ENCODE results near the gene SLC66A1. TPM values are rescaled to one million over a fixed set of nuclear protein-coding genes. Genes with fewer than 3 reads are reported as not detected.

Gene SLC66A1
- total RNA-seq, 2 donors from 2014 or later: 11.4 to 12.0 TPM

DNA sequence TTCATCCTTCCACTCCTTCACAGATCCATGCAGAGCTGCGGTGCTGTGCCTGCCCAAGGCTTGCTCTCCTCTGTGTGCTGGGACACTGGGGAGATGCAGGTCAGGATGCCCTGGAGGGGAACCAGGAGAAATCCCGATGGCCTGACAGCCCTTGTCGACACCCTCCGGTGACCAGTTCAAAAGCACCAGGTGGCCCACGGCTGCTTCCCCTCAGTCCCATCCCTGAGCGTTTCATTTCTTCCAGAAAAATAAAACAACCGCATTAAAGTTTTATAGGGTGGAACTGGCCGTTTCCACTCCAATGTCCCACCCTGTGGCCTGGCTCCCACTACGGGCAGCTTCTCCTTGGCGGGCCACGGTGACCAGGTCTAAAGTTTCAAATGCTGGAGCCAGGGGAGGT, 48.3 kb downstream of the SLC66A1 start:
- Histone ChIP-seq H3K9me3 (no peaks in the 10 kb centered on the region), H3K27ac (no peak overlapping the region), H3K4me3 (no peak overlapping the region), H3K36me3 (peaks cover 15% of the 10 kb centered on the region), H3K4me1 (ENCODE audit: control insufficient read depth in 1 of 2, low read depth in 2 of 2) (peaks cover 0 to 24% of the 10 kb centered on the region in 2 donors), H3K27me3 (replicated peaks; ENCODE audit: insufficient read depth) (no peaks in the 10 kb centered on the region)
- DNase-seq (ENCODE audit: low spot score) (no peak), ATAC-seq (ENCODE audit: insufficient number of reproducible peaks, low FRiP score, low read depth) (no peak)
- TF ChIP-seq, protein P1, sequence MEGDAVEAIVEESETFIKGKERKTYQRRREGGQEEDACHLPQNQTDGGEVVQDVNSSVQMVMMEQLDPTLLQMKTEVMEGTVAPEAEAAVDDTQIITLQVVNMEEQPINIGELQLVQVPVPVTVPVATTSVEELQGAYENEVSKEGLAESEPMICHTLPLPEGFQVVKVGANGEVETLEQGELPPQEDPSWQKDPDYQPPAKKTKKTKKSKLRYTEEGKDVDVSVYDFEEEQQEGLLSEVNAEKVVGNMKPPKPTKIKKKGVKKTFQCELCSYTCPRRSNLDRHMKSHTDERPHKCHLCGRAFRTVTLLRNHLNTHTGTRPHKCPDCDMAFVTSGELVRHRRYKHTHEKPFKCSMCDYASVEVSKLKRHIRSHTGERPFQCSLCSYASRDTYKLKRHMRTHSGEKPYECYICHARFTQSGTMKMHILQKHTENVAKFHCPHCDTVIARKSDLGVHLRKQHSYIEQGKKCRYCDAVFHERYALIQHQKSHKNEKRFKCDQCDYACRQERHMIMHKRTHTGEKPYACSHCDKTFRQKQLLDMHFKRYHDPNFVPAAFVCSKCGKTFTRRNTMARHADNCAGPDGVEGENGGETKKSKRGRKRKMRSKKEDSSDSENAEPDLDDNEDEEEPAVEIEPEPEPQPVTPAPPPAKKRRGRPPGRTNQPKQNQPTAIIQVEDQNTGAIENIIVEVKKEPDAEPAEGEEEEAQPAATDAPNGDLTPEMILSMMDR (IDR thresholded peaks at IDR 0.05): no peak

DNA sequence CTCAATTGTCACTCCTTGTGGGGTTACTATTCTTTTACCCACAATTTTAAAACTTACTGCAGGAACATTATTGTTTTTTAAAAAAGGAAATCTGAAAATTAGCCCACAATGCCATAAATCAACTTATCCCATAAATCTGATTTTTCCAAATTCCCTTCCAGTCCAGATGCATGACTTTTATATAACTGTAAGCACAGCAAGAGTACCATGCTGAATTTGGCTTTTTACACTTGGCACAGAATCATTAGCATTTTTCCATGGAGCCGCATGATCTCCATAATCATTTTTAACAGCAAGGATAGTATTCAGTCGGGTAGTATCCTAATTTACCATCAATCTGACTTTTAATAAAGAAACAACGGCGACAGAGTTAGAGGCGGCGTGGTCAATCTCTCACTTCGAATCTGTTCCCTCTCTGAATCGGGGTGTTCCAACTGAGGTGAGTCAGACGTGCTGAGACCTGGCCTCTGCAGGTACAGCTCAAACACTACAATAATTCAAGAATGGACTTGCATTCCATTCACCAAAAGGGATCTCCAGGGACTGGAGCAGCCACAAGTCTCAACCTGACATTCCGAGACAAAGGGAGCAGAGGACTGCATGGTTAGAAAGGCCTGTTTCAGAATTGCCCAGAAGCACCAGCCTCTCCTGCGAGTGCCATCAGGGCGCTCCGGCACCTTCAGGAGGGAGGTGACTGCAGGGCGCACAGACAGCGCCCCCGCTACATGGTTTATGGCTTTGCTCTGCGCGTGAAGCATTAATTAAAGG, 48.9 kb downstream of the SLC66A1 start:
- peaks cover 9% of the 10 kb centered on the region for H3K36me3 ChIP-seq
- no peaks in the 10 kb centered on the region for H3K27me3 ChIP-seq (replicated peaks; ENCODE audit: insufficient read depth)
- H3K4me1 ChIP-seq (ENCODE audit: control insufficient read depth in 1 of 2, low read depth in 2 of 2): peaks cover 0 to 30% of the 10 kb centered on the region in 2 donors
- H3K4me3 ChIP-seq: no peak overlapping the region
- TF ChIP-seq, protein P1 (IDR thresholded peaks at IDR 0.05): no peak
- ATAC-seq (ENCODE audit: insufficient number of reproducible peaks, low FRiP score, low read depth) (no peak), DNase-seq (ENCODE audit: low spot score) (no peak)
- no peaks in the 10 kb centered on the region for H3K9me3 ChIP-seq
- H3K27ac ChIP-seq: no peak overlapping the region

DNA sequence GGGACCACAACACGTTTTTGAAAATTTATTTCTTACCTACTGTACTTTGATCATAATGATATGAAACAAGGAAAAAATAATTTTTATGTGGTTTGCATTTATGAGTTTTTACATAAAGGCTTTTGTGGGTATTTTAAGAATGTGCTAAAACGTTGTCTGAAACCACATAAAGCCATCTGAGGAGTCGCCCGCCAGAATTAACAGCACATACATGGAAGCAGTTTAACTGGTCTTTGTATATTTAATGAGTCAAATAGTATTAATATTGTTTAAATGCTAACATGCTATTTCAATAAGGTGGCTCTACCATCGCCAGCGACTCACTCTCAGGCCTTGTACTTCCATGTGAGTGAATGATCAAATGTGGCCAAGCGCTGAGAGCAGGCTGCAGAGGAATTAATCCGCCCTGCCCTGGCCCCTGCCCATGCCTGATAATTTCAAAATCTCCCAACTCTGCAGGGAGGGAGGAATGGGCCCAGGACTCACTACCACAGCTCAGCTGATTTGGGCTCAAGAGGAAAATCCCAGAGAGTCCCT, 49.6 kb downstream of the SLC66A1 start:
- H3K4me3 ChIP-seq: no peak overlapping the region
- H3K36me3 ChIP-seq: peaks cover 3% of the 10 kb centered on the region
- H3K27me3 ChIP-seq (replicated peaks; ENCODE audit: insufficient read depth): no peaks in the 10 kb centered on the region
- no peak for DNase-seq (ENCODE audit: low spot score)
- peaks cover 0 to 35% of the 10 kb centered on the region in 2 donors for H3K4me1 ChIP-seq (ENCODE audit: control insufficient read depth in 1 of 2, low read depth in 2 of 2)
- TF ChIP-seq, protein P1 (IDR thresholded peaks at IDR 0.05): no peak
- ATAC-seq (ENCODE audit: insufficient number of reproducible peaks, low FRiP score, low read depth): no peak
- H3K27ac ChIP-seq: no peak overlapping the region
- H3K9me3 ChIP-seq: no peaks in the 10 kb centered on the region

DNA sequence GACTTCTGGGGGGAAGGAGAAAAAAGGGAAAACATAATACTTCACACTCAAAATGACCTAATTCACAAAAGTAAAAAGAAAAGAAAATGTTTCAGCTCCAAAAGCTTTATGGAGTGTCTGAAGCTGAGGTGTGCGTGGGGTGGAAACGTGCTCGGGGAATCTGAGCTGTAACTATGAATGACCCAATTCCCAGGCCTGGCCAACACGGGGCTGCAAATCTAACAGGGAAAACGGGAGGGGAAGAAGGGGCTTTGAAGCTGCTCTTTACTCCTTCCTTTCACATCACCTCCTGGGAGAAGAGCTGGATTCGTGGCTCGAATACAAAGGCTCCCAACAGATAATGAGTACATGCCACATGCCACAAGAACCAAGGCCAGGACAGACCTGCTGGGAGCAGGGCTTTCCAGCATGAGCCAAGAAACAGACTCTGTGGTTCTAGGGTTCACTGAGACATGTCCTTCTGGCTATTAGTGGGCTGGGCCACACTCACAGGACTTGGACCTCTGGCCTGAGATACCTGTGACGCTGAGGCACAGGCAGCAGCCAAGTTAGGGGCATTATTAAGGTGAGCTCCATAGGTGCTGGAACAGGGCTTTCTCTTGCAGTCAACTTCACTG, 51.5 kb downstream of the SLC66A1 start:
- no peak for ATAC-seq (ENCODE audit: insufficient number of reproducible peaks, low FRiP score, low read depth)
- no peak for DNase-seq (ENCODE audit: low spot score)
- peaks cover 10 to 51% of the 10 kb centered on the region in 2 donors for H3K4me1 ChIP-seq (ENCODE audit: control insufficient read depth in 1 of 2, low read depth in 2 of 2)
- no peak overlapping the region for H3K4me3 ChIP-seq
- peaks cover 3% of the 10 kb centered on the region for H3K36me3 ChIP-seq
- TF ChIP-seq, protein P1 (IDR thresholded peaks at IDR 0.05): no peak
- no peak overlapping the region for H3K27ac ChIP-seq
- no peaks in the 10 kb centered on the region for H3K9me3 ChIP-seq
- H3K27me3 ChIP-seq (replicated peaks; ENCODE audit: insufficient read depth): no peaks in the 10 kb centered on the region

DNA sequence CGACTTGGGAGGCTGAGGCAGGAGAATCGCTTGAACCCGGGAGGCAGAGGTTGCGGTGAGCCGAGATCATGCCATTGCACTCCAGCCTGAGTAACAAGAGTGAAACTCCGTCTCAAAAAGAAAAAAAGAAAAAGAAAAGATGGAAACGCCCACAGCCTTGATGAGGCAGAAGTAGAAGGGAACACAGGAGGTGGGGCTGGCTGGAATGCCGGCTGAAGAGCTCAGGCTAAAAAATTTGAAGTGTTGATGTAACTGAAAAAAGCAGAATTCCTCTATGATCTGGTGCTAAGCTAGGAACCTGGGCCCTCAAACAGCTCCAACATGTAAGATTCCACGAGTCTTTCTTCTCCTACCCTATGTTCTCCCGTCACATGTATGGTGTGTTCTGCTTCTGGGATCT, 53.6 kb downstream of the SLC66A1 start:
- Histone ChIP-seq H3K9me3 (no peaks in the 10 kb centered on the region), H3K4me3 (no peak overlapping the region), H3K27me3 (replicated peaks; ENCODE audit: insufficient read depth) (no peaks in the 10 kb centered on the region), H3K4me1 (ENCODE audit: control insufficient read depth in 1 of 2, low read depth in 2 of 2) (peaks cover 10 to 53% of the 10 kb centered on the region in 2 donors), H3K27ac (no peak overlapping the region), H3K36me3 (peaks cover 3% of the 10 kb centered on the region)
- TF ChIP-seq, protein P1 (IDR thresholded peaks at IDR 0.05): no peak
- DNase-seq (ENCODE audit: low spot score) (no peak), ATAC-seq (ENCODE audit: insufficient number of reproducible peaks, low FRiP score, low read depth) (no peak)
